NCI-H1092 (cell line): ENCODE results near the gene VTCN1.
"Not testable (repeated sequence)": the region's sequence is repeated elsewhere in the genome, so short reads cannot be mapped to it uniquely, and the experiment has no call there.

Experiments used
- DNase-seq: peaks from one replicate; lab custom pipeline; 2025; lab: John Stamatoyannopoulos, UW

Gene VTCN1

DNA sequence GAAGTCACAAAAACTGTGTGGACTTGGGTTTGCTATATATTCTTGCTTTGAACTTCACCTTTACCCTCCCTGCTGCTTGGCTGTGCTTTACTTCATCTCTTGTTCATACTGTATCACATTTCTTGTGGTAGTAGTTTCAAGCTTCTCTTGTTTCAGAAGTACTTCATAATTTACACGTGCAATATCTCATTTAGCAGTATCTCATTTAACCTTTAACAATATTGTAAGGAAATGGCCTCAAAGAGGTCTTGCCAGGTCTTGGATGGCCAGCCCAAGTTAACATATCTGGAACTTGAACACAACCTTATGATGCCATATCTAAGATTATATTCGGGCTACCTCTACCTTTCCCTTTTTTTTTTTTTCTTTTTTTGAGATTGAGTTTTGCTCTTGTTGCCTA, 87.5 kb downstream of the VTCN1 start:
- DNase-seq: no peak

GRCh38 chr1:117122330-117123025, 88.2 kb downstream of the VTCN1 start:
- no peak for DNase-seq

- DNase-seq: peak; percentile 88
These were observed 89.0 kb downstream of the VTCN1 start, which contains the start of gene TRIM45 for GRCh38 chr1:117121589-117122329. TRIM45 (minus strand) TSS chr1:117121749; CDS start chr1:117121201, 548 bp downstream.

GRCh38 chr1:117120774-117121588, 89.7 kb downstream of the VTCN1 start:
- no peak for DNase-seq

- DNase-seq: not testable (repeated sequence)
These were observed 91.6 kb downstream of the VTCN1 start for GRCh38 chr1:117119144-117119543.

GRCh38 chr1:117118137-117118536, 92.6 kb downstream of the VTCN1 start:
- no peak for DNase-seq

DNA sequence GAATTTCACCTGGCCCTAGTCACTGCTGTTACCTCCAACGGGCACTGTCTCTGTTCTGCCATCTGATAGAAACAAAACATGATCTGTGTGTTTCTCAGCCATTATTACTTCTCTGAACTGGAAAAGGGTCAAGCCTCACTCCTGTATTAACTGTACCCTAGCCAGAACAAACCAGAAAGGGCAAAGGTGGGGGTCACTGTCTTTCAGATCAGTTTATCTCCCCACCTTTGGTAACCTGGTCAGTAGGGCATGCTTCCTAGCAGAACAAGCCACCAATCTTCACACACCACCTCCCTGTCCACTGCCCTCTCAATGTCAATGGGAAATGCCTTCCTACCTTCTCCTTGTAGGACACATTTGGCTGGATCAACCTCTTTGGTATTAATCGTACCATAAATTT, 93.0 kb downstream of the VTCN1 start:
- no peak for DNase-seq

- no peak for DNase-seq
These were observed 94.0 kb downstream of the VTCN1 start for GRCh38 chr1:117116784-117117130.

DNA sequence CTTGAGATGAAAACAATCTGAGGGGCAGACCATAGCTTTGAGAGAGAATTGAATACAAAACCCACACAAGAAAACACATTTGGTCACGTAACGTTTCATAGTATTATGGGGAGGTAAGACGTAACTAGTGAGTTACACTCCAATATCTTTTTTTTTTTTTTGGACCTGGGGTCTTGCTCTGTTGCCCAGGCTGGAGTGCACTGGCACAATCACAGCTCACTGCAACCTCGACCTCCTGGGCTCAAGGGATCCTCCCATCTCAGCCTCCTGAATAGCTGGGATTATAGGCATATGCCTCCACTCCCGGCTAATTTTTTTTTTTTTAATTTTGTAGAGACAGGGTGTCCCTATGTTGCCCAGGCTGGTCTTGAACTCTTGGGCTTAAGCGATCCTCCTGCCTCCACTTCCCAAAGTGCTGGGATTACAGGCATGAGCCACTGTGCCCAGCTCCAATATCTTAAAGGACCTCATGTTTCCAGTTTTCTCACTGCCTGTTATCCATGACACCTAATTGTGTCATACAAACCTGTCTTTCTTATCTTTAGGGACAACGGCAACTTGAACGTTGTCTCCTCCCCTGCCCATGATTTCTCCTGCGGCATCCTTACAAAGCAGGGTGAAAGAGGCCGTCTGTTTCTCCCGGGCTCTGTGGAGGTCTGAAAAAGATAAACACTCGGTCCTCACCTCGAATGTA, 94.5 kb downstream of the VTCN1 start:
- DNase-seq: no peak

DNA sequence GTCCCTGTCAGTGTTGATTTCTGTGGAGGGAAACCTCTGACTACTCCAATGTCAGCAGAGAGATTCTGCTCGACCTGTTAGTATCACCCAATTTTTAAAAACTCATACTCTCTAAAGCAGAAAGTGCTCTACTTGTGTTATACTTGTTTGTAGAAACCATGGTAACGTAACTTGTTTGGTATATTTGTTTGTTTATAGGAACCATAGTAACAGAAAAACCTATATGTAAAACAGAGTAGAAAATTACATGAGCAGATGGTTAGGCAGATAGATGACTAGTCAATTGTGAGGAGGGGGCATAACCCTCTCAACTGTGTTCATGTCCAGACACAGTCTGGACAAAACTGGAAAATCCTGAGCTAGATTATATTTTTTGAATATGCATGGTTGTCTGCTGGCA, 95.8 kb downstream of the VTCN1 start:
- no peak for DNase-seq

GRCh38 chr1:117113199-117113598, 97.5 kb downstream of the VTCN1 start:
- no peak for DNase-seq

- no peak for DNase-seq
These were observed 98.5 kb downstream of the VTCN1 start for GRCh38 chr1:117112047-117112717.

DNA sequence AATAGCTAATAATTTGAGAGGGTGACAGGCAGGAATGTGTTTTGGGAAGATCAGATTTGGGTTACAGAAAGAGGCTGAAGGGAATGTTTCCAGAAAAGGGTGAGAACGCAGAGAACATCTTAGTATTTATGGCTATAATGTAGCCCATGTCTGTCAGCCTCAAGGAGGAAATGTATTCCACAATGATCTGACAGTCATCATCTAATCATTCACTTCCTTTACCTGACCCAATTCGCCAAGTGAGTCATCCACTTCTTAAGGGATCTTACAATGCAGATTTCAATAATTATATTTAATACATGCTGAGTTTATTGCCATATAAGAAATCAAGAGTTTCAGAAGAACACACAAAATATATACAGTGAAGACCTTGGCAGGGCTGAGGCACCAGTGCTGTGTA, 100.0 kb downstream of the VTCN1 start:
- no peak for DNase-seq

- no peak for DNase-seq
These were observed 103.4 kb downstream of the VTCN1 start for GRCh38 chr1:117107364-117107763.

DNA sequence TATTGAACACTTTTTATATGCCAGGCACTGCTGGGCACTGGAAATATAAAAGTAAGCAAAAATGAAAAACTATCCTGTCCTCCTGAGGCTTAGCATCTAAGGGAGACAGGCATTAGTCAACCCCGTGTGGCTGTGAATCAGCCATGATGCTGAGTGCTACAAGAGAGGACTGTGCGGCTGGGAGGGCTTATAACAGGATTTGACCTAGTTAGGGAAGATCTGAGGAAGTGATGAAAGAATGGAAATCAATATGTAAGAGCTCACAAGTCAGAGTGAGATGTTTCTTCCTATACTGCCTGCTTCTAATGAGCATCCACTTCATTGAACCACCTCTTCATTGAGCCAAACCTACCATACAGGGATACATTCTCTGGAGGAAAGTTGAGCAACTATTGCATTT, 104.2 kb downstream of the VTCN1 start:
- no peak for DNase-seq

- DNase-seq: no peak
These were observed 105.0 kb downstream of the VTCN1 start for GRCh38 chr1:117105722-117106121.

DNA sequence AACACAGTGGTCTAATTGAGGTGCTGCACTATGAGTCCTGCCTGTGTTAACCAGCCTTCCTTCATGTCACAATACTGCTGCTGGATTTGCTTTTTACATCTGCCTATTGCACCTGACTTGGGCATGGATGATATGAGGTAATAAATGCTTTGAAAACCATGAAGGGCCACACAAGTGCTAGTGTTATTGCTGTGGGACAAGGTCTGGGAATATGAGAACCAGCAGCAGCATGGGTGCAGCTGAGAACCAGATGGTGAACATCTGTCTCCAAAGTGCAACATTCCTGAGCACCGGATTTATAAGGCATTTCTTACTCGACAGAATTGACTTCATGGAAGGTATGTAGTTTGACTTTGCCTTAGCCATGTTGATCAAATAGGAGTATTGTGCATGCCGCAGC, 105.7 kb downstream of the VTCN1 start:
- DNase-seq: no peak

- DNase-seq: not testable (repeated sequence)
These were observed 108.9 kb downstream of the VTCN1 start for GRCh38 chr1:117101858-117102257.

- DNase-seq: no peak
These were observed 109.4 kb downstream of the VTCN1 start for GRCh38 chr1:117101334-117101733.

GRCh38 chr1:117098287-117098890, 112.3 kb downstream of the VTCN1 start:
- DNase-seq: no peak

- no peak for DNase-seq
These were observed 113.3 kb downstream of the VTCN1 start for GRCh38 chr1:117097443-117097842.
